Measurements from ENCODE around the gene TC2N. TPM values are rescaled to one million over a fixed set of nuclear protein-coding genes. Genes with fewer than 3 reads are reported as not detected.

TC2N gene
- total RNA-seq, 1 donor from 2014 or later = 1.2 TPM

DNA sequence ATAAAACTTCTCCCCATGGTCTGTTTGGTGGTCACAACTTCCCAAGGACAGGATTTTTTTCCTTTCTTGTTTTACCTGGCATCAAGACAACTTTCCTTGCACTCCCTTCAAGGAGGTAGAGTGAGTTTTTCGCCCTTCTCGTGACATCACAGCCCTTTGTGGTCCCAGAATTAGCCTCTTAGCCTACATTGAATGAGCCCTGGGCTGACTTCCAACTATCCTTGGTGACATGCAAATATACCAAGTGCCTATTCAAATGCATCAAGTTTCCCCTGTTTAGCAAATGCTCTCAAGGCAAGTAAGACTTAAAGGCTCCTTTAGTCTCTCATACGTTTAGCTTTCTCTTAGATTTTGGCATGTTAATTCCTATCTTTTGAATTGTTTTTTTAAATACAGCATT is 36.6 kb downstream of the TC2N start:
- no peak overlapping the region for H3K4me3 ChIP-seq (ENCODE audit: insufficient read depth, low read depth, low read length)
- no peak for FAIRE-seq
- peaks cover 14% of the 10 kb centered on the region for H3K27me3 Mint-ChIP-seq (ENCODE audit: low read depth, unreplicated experiment)

GRCh38 chr14:91829511-91829910 is 37.8 kb downstream of the TC2N start:
- no peaks in the 10 kb centered on the region for H4K20me1 ChIP-seq (ENCODE audit: insufficient read depth, low read length)
- FAIRE-seq (no peak), DNase-seq (ENCODE audit: low read depth) (no peak)
- H3K36me3 ChIP-seq (ENCODE audit: insufficient read depth, low read length) = no peaks in the 10 kb centered on the region
- no peaks in the 10 kb centered on the region for H3K9me3 ChIP-seq (ENCODE audit: insufficient read depth, low read depth, low read length)
- H3K9me3 Mint-ChIP-seq (ENCODE audit: unreplicated experiment) = no peaks in the 10 kb centered on the region
- no peak overlapping the region for H3K27ac Mint-ChIP-seq (ENCODE audit: unreplicated experiment)
- H3K9ac ChIP-seq (ENCODE audit: low read length) = no peak overlapping the region
- no peak overlapping the region for H3K4me3 Mint-ChIP-seq (ENCODE audit: unreplicated experiment)
- TF ChIP-seq EZH2 (IDR thresholded peaks at IDR 0.05; ENCODE audit: insufficient read depth, low read length) = no peak
- no peak for TF ChIP-seq CTCF (IDR thresholded peaks at IDR 0.05; ENCODE audit: insufficient read depth, low read depth, low read length)
- no peaks in the 10 kb centered on the region for H3K36me3 Mint-ChIP-seq (ENCODE audit: low read depth, unreplicated experiment)
- H3K4me2 ChIP-seq (ENCODE audit: low read length) = no peak overlapping the region
- no peak overlapping the region for H2AFZ ChIP-seq (ENCODE audit: low read depth, low read length)
- H3K4me3 ChIP-seq (ENCODE audit: insufficient read depth, low read depth, low read length) = no peak overlapping the region
- H3K4me1 Mint-ChIP-seq (ENCODE audit: low read depth, unreplicated experiment) = peaks cover 2% of the 10 kb centered on the region
- H3K79me2 ChIP-seq (ENCODE audit: insufficient read depth, low read length) = no peaks in the 10 kb centered on the region
- H3K27me3 ChIP-seq (ENCODE audit: insufficient read depth, low read length) = peaks cover 15% of the 10 kb centered on the region
- no peaks in the 10 kb centered on the region for H3K4me1 ChIP-seq (ENCODE audit: insufficient read depth, low read length)
- H3K27ac ChIP-seq (ENCODE audit: low read depth, low read length) = no peak overlapping the region
- peaks cover 2% of the 10 kb centered on the region for H3K27me3 Mint-ChIP-seq (ENCODE audit: low read depth, unreplicated experiment)

More for the DNA sequence above, 36.6 kb downstream of the TC2N start:
- TF ChIP-seq CTCF (IDR thresholded peaks at IDR 0.05; ENCODE audit: insufficient read depth, low read depth, low read length) = no peak
- Histone ChIP-seq H3K27me3 (ENCODE audit: insufficient read depth, low read length) (peaks cover 26% of the 10 kb centered on the region), H3K36me3 (ENCODE audit: insufficient read depth, low read length) (no peaks in the 10 kb centered on the region), H3K9me3 (ENCODE audit: insufficient read depth, low read depth, low read length) (no peaks in the 10 kb centered on the region), H3K9ac (ENCODE audit: low read length) (no peak overlapping the region), H3K4me1 (ENCODE audit: insufficient read depth, low read length) (no peaks in the 10 kb centered on the region), H2AFZ (ENCODE audit: low read depth, low read length) (no peak overlapping the region), H3K4me2 (ENCODE audit: low read length) (no peak overlapping the region), H3K27ac (ENCODE audit: low read depth, low read length) (no peak overlapping the region), H4K20me1 (ENCODE audit: insufficient read depth, low read length) (no peaks in the 10 kb centered on the region), H3K79me2 (ENCODE audit: insufficient read depth, low read length) (no peaks in the 10 kb centered on the region)
- Mint-ChIP-seq H3K27ac (ENCODE audit: unreplicated experiment) (no peak overlapping the region), H3K36me3 (ENCODE audit: low read depth, unreplicated experiment) (no peaks in the 10 kb centered on the region), H3K9me3 (ENCODE audit: unreplicated experiment) (no peaks in the 10 kb centered on the region), H3K4me1 (ENCODE audit: low read depth, unreplicated experiment) (peaks cover 2% of the 10 kb centered on the region), H3K4me3 (ENCODE audit: unreplicated experiment) (no peak overlapping the region)
- no peak for DNase-seq (ENCODE audit: low read depth)

DNA sequence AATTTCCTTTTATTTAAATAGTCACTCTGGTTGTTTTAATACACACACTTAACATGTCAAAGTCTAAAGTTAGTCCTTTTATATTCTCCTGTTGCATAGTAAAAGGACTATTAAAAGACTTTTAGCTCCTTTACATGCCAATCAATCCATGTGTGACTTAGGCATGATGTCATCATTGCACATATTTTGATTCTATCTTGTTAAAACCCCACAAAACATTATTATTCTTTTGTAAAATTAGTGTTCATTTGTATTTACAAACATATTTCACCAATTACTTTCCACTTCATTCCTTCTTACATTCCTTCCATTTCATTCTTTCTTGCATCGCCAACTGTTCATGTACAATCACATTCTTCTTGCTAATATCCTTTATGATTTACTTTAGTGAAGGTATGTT is 39.6 kb downstream of the TC2N start:
- Histone ChIP-seq H3K27ac (ENCODE audit: low read depth, low read length) (no peak overlapping the region), H3K27me3 (ENCODE audit: insufficient read depth, low read length) (peaks cover 3% of the 10 kb centered on the region), H3K9ac (ENCODE audit: low read length) (no peak overlapping the region), H2AFZ (ENCODE audit: low read depth, low read length) (no peak overlapping the region), H3K4me1 (ENCODE audit: insufficient read depth, low read length) (no peaks in the 10 kb centered on the region), H3K79me2 (ENCODE audit: insufficient read depth, low read length) (no peaks in the 10 kb centered on the region), H3K36me3 (ENCODE audit: insufficient read depth, low read length) (no peaks in the 10 kb centered on the region), H4K20me1 (ENCODE audit: insufficient read depth, low read length) (no peaks in the 10 kb centered on the region), H3K9me3 (ENCODE audit: insufficient read depth, low read depth, low read length) (no peaks in the 10 kb centered on the region), H3K4me3 (ENCODE audit: insufficient read depth, low read depth, low read length) (no peak overlapping the region), H3K4me2 (ENCODE audit: low read length) (no peak overlapping the region)
- Mint-ChIP-seq H3K27ac (ENCODE audit: unreplicated experiment) (no peak overlapping the region), H3K27me3 (ENCODE audit: low read depth, unreplicated experiment) (no peaks in the 10 kb centered on the region), H3K36me3 (ENCODE audit: low read depth, unreplicated experiment) (no peaks in the 10 kb centered on the region), H3K4me1 (ENCODE audit: low read depth, unreplicated experiment) (peaks cover 2% of the 10 kb centered on the region), H3K9me3 (ENCODE audit: unreplicated experiment) (no peaks in the 10 kb centered on the region), H3K4me3 (ENCODE audit: unreplicated experiment) (no peak overlapping the region)
- TF ChIP-seq EZH2 (IDR thresholded peaks at IDR 0.05; ENCODE audit: insufficient read depth, low read length) (no peak), CTCF (IDR thresholded peaks at IDR 0.05; ENCODE audit: insufficient read depth, low read depth, low read length) (no peak)
- FAIRE-seq = no peak
- DNase-seq (ENCODE audit: low read depth) = no peak

Measured in astrocyte (in vitro differentiated cells and primary cell).